CD1c-positive myeloid dendritic cell (primary cell): ENCODE data around the gene PSIP1.
"Not testable (repeated sequence)": the region's sequence is repeated elsewhere in the genome, so short reads cannot be mapped to it uniquely, and the experiment has no call there.

Source experiments
- DNase-seq: peaks from one replicate; pipeline ENCODE4 v3.0.0-alpha.2; 2016; ENCODE audit errors: extremely low spot score

PSIP1 gene

DNA sequence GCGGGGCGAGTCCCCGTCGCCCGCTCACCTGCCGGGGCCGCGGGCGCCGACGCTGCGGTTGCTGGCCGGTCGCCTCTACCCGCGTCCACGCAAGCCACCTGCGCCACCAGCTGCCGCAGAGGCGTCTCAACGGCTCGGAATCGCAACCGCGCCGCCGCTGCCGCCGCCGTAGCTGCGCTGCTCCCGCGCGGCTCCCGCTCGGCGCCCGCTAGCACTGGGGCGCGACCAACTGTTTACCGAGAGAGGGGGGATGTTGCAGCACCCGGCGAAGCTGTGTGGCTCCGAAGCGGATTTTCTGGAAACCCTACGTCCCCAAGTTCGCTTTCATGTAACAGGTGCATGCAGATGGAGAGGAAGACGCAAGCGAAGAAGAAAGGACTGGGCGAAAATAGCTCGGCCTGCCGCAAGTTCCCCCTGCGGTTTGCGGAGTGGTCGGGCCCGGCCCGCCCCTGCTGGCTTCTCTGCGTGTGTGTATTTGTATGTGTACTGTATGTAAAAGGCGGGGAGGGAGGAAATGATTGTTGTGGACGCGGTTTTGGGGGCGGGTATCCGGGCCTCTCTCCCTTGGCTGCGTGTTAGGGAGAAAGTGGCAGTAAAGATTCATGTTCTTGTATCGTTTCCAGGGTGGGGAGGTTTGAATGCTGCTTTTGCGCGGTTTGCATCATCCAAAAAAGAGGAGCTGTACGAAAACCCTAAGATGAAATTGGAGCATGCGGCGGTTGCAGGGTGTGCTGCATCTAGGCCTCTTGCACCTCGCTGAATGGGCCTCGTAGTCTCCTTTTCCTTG, at the start of gene PSIP1:
Gene PSIP1 (minus strand): TSS at position 182 of the 787 bp plus-strand sequence. CDS start 782 bp downstream, outside the sequence.
- peak; percentile 88 for DNase-seq

DNA sequence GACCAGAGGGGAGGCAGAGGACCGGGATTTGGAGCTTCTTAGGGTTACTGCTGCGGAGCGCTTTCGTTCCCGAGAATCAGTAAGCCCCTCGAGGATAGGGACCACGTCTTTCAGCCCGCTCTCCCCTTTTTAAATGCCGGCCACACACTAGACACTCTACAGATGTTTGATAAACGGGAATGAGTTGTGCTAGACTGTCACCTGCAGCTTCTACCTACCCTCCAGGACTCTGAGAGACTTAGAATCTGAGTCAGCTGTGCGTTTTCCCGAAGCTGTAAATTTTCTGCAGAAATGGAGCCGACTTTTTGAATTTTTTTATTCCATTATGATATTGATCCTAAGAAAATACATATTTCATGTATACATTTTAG, 42.7 kb upstream of the PSIP1 start:
- no peak for DNase-seq

DNA sequence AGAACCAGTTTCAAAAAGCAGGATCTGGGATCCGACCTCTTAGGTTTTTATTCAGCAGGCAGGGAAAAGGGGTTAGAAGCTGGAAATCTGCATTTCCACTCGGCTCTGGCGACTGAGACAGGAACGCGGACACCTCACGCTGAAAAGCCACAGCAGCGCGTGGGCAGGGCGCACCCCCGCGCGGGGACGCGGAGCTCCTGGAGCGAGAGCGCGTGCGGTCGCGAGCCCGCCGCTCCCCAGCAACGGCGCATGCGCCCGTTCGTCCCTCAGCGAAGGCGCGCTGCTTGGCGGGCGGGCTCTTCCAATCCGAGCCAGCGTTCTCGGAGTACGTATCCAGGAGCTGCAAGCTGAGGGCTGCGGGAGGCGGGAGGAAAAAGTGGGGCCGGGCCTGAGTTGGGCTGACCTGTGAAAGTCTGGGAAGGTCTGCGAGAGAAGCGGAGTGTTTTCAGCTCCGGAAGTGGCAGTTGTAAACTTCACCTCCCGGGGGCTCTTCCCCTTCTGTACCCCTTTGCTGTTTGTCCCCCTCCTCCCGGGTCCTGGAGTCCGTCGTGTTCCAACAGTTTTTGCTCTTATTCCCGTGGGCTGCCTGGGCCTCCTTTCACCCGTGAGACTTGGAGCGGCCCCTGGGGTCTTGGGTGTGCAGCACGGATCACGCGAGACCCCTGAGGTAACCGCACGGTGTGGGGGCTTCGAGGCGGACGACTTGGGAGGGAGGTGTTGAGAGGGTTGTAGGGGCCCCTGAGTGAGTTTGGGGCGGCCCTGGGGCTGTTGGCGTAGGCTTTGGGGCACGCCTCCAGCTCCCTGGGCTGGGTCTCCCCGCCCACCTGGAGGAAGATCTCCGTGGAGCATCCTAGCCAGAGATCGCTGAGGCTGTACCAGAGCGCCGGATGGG, 42.1 kb upstream of the PSIP1 start, which contains the start of gene CCDC171:
Gene CCDC171 (plus strand): TSS at position 408 of the 892 bp plus-strand sequence. CDS start 11,046 bp downstream, outside the sequence.
- peak; percentile 97 for DNase-seq

DNA sequence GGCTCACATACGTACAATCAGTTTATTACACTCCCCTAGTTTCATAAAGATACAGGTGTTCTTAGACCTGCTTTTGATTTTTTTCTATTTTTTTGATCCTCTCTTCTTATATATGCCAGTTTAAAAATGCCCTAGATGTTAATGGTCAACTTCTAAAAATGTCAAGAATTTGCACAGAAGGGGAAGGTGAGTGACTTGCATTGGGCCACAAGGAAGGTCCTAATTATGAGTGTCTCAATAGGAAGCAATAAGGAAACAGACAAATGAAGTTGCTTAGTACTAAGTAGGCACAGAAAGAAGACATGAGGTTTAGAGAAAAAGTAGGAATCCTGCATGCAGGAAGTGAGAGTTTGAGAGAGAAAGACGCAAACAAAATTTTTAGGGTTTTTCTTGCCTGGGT, 38.8 kb upstream of the PSIP1 start:
- no peak for DNase-seq

DNA sequence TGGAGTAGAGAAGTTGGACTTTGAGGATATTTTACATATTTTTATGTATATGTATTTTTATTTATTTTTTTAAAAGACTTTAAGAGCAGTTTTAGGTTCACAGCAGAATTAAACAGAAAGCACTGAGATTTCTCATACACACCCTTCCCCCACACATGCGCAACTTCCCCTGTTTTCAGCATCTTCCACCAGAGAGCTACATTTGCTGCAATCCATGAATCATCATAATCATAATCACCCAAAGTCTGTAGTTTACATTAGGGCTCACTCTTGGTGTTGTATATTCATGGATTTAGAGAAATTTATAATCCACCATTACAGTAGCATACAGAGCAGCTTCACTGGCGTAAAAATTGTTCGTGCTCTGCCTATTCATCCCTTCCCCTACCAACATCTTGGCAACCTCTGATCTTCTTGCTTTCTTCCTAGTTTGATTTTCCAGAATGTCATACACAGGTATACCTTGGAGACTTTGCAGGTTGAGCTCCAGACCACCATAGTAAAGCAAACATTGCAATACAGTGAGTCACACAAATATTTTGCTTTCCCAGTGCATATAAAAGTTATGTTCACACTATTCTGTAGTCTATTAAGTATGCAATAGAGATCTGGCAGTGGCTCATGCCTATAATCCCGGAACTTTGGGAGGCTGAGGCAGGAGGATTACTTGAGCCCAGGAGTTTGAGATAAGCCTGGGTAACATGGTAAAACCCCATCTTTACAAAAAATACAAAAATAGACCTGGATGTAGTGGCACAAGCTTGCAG, 32.5 kb upstream of the PSIP1 start:
- DNase-seq: peak; percentile 7

DNA sequence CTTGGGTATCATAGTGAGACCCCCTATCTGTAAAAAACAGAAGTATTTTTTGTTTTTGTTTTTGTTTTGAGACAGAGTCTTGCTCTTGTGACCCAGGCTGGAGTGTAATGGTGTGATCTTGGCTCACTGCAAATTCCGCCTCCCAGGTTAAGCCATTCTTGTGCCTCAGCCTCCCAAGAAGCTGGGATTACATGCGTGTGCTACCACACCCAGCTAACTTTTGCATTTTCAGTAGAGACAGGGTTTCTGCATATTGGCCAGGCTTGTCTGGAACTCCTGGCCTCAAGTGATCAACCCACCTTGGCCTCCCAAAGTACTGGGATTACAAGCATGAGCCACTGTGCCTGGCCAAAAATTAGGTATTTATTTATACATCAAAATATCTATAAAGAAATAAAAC, 31.9 kb upstream of the PSIP1 start:
- no peak for DNase-seq

DNA sequence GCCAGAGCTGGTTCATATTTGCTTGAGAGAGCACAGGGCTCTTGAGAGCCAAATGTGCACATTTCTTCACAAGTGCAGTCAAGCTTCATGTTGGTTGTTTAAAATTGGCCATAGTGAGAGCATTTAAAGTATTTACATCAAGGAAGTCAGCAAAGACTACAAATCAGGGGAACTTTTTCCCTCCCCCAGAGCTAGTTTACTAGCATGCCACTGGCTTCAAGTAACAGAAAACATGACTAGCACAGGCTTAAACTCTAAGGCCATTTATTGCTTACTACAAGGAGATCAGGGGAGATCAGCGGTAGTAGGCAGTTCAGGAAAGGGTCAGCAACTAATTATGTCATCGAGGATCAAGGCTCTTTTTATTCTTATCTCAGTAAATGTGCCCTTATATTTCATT, 31.1 kb upstream of the PSIP1 start:
- DNase-seq: no peak

DNA sequence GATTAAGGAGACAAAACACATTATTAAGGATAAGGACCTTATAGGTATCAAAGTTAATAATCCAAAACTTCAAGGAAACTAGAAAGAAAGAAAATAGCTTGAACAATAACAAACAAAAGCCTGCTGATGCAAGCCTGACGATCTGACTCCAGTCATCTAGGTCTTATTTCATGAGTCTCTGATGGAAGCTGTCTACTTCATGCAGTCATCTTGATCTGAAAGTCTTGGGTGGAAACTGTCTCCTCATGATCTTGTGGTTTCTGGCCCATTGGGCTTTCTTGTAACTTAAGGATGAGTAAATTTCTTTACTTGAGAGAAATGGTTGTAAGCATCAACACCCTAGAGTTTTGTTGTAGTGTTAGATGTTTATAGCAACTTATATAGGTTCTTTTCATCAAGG, 20.6 kb upstream of the PSIP1 start:
- no peak for DNase-seq

DNA sequence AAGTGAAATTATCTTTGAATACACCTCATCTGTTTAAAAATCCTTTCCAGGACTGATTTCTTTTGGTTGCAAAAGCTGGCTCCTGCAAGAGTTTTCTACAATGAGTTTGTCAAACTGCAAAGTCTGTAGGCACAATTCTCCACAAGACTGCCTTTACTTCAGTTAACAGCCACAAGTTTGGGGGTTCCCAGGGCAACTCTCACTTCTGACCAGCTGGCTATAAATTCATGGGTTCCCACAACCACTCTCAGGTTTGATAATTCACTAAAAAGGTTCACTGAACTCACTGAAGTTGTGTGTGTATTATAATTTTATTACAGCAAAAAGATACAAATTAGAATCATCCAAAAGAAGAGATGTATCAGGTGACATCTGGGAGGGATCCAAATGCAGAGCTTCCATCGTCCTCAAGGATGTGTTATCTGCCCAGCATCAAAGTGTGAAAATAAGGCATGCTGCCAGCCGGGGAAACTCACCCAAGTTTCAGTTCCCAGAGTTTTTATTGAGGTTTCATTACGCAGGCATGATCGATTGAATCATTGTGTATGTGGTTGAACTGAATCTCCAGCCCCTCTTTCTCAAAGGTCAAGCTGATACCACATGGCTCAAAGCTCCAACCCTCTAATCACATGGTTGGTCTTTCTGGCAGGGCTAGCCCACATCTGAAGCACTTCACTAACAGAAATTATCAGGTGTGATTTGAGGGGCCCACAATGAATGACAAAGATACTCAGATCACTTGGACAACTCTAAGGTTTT, 19.0 kb upstream of the PSIP1 start:
- no peak for DNase-seq

DNA sequence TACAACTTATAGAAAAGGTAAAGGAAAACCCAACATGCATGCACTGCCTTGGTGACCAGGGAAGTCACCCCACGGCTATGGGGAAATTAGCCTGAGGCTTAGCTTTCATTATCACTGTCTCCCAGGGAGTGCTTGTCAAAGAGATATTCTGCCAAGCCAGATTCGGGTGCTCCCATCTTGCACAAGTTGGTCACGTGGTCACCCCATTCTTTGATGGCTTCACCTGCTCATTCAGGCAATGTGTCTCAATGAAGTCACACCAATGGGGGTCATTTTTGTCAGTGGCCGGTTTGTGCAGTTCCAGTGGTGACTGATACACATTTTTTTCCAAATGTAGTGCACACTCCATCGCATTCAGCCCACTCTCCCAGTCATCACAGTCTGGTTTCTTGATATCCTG, 16.3 kb upstream of the PSIP1 start:
- DNase-seq: not testable (repeated sequence)

DNA sequence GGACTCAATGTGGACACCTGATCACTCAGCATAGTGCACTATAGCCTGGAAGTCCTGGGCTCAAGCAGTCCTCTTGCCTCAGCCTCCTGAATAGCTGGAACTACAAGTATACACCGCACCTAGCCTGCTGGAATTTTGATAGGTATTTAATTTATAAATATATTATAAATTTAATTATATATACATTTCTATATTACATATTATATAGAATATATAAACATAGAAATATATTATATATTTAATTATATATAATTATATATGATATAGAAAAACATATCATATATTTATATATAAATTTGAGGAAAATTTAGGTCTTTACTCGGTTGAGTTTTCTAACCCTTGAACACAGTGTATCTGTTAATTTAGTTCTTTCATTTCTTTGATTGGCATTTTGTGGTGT, 15.2 kb upstream of the PSIP1 start:
- DNase-seq: no peak

DNA sequence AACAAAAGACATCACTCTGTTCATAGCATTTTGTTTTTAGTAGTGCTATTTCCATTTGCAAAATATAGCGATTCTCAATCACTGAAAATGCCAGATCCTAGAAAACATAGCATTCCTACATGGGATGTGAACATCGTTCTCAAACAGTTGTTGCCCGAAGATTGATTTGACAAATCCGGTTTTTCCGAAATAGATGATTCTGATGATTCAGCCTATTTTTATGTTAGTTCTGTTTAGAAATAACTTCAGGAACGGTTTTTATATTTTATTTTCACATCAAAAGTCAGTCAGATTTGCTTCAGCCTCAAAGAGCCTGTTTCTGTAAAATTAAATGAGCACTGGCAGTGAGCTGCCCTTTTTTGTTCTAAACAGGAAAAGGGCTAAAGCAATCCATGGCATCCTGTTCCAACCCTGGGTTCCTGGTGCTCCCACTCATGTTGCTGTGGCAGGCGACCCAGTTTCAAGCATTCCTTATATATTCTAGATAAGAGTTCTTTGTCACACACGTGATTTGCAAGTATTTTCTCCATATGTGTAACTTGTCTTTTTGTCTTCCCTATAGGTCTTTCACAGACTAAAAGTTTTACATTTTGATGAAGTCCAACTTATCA, 14.2 kb upstream of the PSIP1 start:
- DNase-seq: no peak

DNA sequence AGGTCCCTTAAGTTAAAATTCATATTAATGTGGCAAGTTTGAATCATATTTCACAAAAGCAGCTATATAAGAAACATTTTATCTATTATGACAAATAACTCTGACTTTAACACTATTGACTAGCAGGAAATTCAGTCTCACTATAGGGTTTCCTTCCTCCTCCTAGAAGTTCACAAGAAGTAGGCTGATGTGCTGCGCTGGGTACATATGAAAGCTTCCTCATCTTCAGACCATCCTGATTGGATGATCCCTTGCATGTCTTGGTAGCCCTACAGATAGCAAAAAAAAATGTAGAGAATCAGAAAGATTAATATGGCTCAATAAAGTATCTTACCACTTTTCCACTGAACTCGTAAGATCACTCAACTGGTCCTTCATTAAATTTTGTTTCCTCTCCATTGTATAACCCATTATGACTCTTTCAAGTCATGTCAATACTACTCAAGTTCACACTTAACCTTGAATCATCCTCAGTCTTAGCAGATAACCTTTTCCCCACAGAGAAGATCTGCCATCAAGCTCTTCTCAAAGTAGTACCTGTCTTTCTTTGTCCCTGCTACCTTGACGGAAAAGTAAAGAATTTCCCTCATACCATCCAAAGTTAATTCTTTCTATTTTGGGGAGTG, 11.5 kb upstream of the PSIP1 start:
- DNase-seq: no peak

DNA sequence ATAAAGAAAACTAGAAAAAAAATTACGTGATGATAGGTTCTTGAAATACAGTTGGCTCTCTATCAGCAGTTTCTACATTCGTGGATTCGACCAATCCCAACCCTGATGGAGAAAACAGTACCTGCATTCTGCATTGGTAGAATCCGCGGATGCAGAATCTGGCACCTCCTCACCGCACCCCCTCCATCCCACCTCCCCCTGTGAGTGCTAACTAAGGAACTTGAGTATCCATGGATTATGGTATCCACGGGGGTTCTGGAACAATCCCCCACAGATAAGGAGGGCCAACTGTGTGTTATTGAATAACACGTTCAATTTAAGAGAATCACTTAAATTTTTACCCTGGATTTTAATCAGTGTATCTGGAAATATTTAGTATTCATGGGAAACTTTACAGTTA, 10.5 kb upstream of the PSIP1 start:
- no peak for DNase-seq

DNA sequence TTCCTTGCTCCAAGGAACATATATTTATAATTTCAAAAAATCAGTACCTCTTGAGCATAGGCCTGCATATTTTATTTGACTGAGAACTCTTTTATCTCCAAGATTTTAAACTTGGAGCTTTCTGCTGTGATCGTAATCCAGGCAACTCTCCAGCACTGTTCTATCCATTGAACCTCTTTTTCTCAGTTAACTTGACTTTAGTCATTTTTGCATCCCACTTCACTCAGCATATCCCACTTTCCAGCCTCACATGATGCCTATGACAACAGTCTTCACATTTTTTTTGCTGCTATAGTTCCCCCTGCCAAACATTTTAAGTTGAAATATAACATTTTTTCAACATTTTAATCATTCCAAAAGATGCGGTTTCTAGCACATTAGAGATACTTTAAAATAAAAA, 9.1 kb upstream of the PSIP1 start:
- DNase-seq: no peak

DNA sequence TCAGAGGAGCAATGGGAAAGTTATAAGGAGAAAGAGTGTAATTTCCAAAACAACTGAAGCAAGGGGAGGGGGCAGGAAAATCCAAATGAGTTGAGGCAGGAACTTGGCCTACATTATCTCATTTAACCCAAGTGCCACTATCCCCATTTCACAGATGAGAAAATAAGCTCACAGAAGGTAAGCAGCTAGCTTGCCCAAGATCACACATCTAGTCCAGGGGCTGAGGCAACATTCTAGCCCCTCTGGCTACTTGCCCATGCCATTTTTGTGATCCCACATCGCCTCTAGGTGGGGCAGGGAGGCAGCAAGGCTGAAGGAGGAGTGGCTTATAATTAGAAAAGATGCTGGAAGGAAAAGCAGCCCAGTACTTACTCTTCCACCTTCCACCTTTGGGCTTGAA, 2.6 kb upstream of the PSIP1 start:
- no peak for DNase-seq

DNA sequence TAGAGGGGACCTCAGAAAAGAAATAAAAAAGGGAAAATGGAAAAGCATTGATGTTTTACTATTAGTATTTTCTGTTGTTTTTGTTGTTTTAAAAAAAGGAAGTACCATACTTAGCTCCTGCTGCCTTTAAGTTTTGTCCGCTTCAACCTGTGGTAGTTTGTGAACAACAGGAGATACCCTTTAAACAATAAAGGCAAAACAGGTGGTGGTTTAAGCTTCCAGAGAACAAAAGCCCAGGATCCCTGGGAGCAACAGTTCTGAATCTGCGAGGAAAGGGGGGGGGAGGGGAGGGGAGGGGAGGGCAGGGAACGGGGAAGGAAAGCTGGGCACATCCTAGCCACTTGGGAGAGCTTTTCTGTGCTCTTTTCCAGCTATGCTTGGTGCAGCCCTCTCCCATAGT, 2.1 kb upstream of the PSIP1 start:
- DNase-seq: no peak

DNA sequence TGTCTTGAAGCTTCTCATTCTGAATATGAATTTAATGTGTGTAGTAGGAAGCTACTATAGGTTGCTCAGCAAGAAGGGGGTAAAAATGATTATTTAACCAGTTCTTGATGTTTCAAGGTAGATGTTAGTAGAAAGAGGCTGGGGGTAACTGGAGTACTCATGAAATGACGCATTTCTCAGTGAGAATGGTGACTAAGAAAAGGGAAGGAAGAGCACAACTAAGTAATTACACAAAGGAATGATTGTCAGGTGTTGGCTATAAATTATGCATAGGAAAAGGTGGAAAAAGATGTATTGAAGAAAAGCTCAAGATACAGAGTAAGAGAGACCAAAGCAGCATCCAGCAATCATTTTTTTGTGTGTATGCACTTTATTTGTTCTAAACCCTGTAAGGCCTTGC, 1.4 kb upstream of the PSIP1 start:
- DNase-seq: no peak

DNA sequence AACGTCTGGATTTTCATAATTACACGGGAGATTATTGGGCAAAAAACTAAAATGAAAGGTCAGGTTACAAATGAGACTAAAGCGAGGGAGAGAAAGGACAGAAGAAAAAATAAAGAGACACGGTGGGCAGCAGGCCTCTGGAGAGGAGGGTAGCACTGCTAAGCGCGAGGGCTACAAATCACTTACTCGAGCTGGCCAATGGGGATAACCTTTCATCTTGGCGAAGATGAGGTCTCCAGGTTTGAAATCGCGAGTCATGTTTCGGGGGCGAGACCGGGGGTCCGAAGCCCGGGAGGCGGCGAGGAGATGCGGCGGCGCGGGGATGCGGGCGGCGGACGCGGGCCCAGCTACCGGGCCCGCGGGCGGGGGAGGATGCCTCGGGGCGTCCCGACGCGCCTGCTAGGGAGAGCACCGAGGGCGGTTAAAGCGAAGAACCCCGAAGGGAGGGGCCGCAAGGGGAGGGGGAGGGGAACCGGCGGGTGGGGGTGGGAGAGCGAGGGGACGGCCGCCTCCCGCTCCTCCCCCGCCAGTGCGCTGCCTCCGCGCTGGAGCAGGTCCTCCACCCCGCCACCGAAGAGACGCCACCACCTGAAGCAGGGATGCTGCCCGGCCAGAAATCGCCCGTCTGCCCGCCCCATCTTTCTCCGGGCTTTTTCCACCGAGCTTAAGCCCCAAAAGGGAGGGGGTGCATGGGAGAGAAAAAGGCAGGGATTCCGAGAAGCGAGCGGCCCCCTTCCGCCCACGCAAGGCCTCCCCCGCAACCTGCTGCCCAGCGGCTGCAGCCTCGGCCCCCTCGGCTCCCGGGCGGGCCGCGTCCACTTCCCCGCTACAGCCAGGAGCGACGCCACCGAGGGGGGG, 610 bp downstream of the PSIP1 start:
- DNase-seq: peak; percentile 43

DNA sequence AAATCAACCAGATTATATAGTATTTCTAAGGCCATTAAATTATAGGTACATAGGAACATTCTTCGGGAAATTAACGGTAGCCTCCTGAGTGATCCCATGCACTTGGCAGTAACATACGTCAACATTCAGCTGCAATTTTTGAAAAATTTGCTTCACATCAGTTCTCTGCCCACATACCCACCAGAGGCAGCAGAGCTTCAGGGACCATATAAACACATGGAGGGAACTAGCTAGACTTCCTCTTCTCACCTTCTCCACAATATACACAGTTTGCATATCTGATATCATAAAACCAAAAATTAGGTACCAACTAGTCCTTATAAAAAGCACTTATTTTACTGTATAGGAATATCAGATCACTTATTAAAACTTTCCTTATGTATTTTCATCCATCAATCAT, 4.8 kb downstream of the PSIP1 start:
- peak; percentile 25 for DNase-seq
